Hepatocyte (in vitro differentiated cells): ENCODE measurements around the gene NRXN2. TPM values are rescaled to one million over a fixed set of nuclear protein-coding genes. Genes with fewer than 3 reads are reported as not detected.

Source experiments
- DNase-seq: peaks from one replicate; pipeline ENCODE4 v3.0.0-alpha.2; 2016; ENCODE audit warnings: low spot score
- H2AFZ ChIP-seq: fragments of 200-600 bp; sonication (generic); 2 replicates; pipeline ENCODE4 v1.6.0; 2016; ENCODE audit warnings: antibody characterized with exemption, mild to moderate bottlenecking
- H3K27ac ChIP-seq: fragments of 200-600 bp; sonication (generic); 2 replicates; pipeline ENCODE4 v1.5.1; 2016; ENCODE audit warnings: mild to moderate bottlenecking
- H3K27me3 ChIP-seq: fragments of 200-600 bp; sonication (generic); 2 replicates; pipeline ENCODE4 v1.6.1; 2016
- H3K36me3 ChIP-seq: fragments of 200-600 bp; sonication (generic); replicated peaks from 2 replicates; pipeline ENCODE4 v1.5.1; 2016; ENCODE audit warnings: low read depth; ENCODE audit not compliant: insufficient read depth
- H3K4me1 ChIP-seq: fragments of 200-600 bp; sonication (generic); 2 replicates; pipeline ENCODE4 v1.5.1; 2016; ENCODE audit warnings: mild to moderate bottlenecking, moderate library complexity; ENCODE audit not compliant: insufficient read depth
- H3K4me2 ChIP-seq: fragments of 200-600 bp; sonication (generic); 2 replicates; pipeline ENCODE4 v1.6.0; 2016
- H3K4me3 ChIP-seq: fragments of 200-600 bp; sonication (generic); 2 replicates; pipeline ENCODE4 v1.5.1; 2016; ENCODE audit warnings: mild to moderate bottlenecking
- H3K79me2 ChIP-seq: fragments of 200-600 bp; sonication (generic); 2 replicates; pipeline ENCODE4 v1.6.0; 2017; ENCODE audit warnings: mild to moderate bottlenecking
- H3K9me2 ChIP-seq: fragments of 200-600 bp; sonication (generic); replicated peaks from 2 replicates; pipeline ENCODE4 v1.6.0; 2017; ENCODE audit warnings: mild to moderate bottlenecking; ENCODE audit not compliant: insufficient read depth
- H3K9me3 ChIP-seq: fragments of 200-600 bp; sonication (generic); 2 replicates; pipeline ENCODE4 v1.5.1; 2016; ENCODE audit warnings: low read depth, mild to moderate bottlenecking
- H4K20me1 ChIP-seq: fragments of 200-600 bp; sonication (generic); 2 replicates; pipeline ENCODE4 v1.6.0; 2016; ENCODE audit warnings: mild to moderate bottlenecking; ENCODE audit not compliant: insufficient read depth, poor library complexity, severe bottlenecking
- EZH2 ChIP-seq: fragments of 200-600 bp; sonication (generic); IDR thresholded peaks from 2 replicates; pipeline ENCODE4 v1.6.1; 2016; ENCODE audit warnings: antibody characterized with exemption, mild to moderate bottlenecking, borderline replicate concordance
- EZH2phosphoT487 ChIP-seq: fragments of 200-600 bp; sonication (generic); IDR thresholded peaks from one replicate; pipeline ENCODE4 v1.6.1; 2018; ENCODE audit warnings: antibody characterized with exemption, mild to moderate bottlenecking, low read depth, moderate library complexity; ENCODE audit not compliant: unreplicated experiment, severe bottlenecking
- WGBS: methylation state at CpG from one replicate; pipeline ENCODE4 v1.1.6; 2016; ENCODE audit warnings: low lambda C conversion rate; ENCODE audit errors: missing lambda C conversion rate; 5-methylcytosine and 5-hydroxymethylcytosine counted together
- polyA plus RNA-seq: library from polyadenylated mRNA; unstranded; fragments of >200 nt; fragmentation: Nextera tagmentation; extraction: Ambion mirVana; gene quantifications from 2 replicates; pipeline ENCODE4 v1.2.1, GENCODE V29; 2016
- total RNA-seq: library from RNA; depleted of rRNA; stranded (reverse); fragments of >200 nt; gene quantifications from 2 replicates; pipeline ENCODE4 v1.2.3, GENCODE V29; 2014
- TF ChIP-seq, protein P1 (sequence below): fragments of 200-600 bp; sonication (generic); IDR thresholded peaks from 2 replicates; pipeline ENCODE4 v1.5.1; 2016; ENCODE audit warnings: antibody characterized with exemption, mild to moderate bottlenecking; ENCODE audit not compliant: poor library complexity

NRXN2 gene
- total and polyA plus RNA-seq, 2 experiments from 2014 or later: 0.83 to 1.7 TPM

DNA sequence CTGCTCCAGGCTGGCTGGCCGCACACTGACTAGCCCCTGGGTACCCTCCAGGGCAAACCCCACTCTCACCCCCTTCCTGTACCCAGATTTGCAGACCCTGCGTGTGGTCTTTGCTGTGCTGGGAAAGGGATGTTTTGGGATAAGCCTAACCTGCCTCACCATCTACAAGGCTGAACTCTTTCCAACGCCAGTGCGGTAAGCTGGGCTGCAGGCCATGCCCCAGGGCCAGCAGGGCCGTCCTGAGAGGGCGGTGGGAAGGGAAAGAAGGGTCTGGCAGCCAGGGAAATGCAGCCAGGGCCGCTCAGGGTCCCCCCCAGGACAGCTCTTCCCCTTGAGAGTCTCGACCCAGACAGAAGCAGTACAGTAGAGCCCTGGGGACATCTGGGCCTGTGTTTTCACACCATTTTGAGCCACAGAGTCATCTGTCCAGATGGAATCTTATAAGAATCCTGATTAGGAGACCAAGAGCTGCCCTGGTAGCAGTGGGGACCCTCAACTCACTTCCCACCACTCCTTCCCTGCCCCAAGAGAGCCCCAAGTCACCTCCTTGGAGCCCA is 154.3 kb downstream of the NRXN2 start:
- whole genome bisulfite sequencing: 86% methylated on average over 8 of the region's 8 CpGs
- no peak for TF ChIP-seq EZH2
- no peak for TF ChIP-seq EZH2phosphoT487
- TF ChIP-seq, protein P1, sequence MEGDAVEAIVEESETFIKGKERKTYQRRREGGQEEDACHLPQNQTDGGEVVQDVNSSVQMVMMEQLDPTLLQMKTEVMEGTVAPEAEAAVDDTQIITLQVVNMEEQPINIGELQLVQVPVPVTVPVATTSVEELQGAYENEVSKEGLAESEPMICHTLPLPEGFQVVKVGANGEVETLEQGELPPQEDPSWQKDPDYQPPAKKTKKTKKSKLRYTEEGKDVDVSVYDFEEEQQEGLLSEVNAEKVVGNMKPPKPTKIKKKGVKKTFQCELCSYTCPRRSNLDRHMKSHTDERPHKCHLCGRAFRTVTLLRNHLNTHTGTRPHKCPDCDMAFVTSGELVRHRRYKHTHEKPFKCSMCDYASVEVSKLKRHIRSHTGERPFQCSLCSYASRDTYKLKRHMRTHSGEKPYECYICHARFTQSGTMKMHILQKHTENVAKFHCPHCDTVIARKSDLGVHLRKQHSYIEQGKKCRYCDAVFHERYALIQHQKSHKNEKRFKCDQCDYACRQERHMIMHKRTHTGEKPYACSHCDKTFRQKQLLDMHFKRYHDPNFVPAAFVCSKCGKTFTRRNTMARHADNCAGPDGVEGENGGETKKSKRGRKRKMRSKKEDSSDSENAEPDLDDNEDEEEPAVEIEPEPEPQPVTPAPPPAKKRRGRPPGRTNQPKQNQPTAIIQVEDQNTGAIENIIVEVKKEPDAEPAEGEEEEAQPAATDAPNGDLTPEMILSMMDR: no peak
- no peak overlapping the region for H3K4me2 ChIP-seq
- no peak overlapping the region for H3K4me3 ChIP-seq
- no peak for DNase-seq
- H3K79me2 ChIP-seq: no peaks in the 10 kb centered on the region
- no peaks in the 10 kb centered on the region for H3K36me3 ChIP-seq
- peaks cover 3% of the 10 kb centered on the region for H3K4me1 ChIP-seq
- H2AFZ ChIP-seq: no peak overlapping the region
- H3K9me3 ChIP-seq: no peaks in the 10 kb centered on the region
- H3K27ac ChIP-seq: no peak overlapping the region
- H3K9me2 ChIP-seq: no peaks in the 10 kb centered on the region
- H4K20me1 ChIP-seq: no peaks in the 10 kb centered on the region
- no peaks in the 10 kb centered on the region for H3K27me3 ChIP-seq

DNA sequence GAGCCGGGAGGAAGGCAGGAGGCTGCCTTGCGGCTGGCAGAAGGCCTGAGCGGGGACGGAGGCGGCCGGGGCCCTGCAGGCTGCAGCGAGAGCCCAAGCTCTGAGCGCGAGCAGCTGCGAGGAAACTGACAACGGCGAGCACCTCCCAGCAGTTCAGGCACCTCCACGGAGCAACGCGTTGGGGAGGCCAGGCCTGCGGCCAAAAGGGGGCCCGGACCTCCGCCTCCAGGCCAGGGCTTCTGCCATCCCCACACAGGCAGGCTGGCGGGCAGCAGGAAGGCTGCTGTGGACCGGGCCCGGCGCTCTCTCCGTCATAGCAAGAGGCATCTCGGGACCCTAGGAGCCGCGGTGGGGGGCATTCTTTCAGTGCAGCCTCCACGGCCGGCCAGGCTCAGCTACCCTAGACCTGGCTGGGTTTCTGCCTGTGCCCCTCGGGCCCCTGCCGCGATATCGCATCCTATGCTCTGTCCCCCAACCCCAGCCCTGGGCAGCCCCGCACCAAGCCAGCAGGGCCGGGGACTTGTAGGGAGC is 154.9 kb downstream of the NRXN2 start:
- Histone ChIP-seq H3K9me2 (no peaks in the 10 kb centered on the region), H3K9me3 (no peaks in the 10 kb centered on the region), H2AFZ (no peak overlapping the region), H3K4me3 (no peak overlapping the region), H3K4me1 (peaks cover 3% of the 10 kb centered on the region), H3K4me2 (no peak overlapping the region), H3K27me3 (no peaks in the 10 kb centered on the region), H3K27ac (no peak overlapping the region), H3K79me2 (no peaks in the 10 kb centered on the region), H4K20me1 (no peaks in the 10 kb centered on the region), H3K36me3 (no peaks in the 10 kb centered on the region)
- TF ChIP-seq EZH2 (no peak), EZH2phosphoT487 (no peak)
- TF ChIP-seq, protein P1: no peak
- DNase-seq: no peak
- 94% methylated on average over 33 of the region's 34 CpGs for WGBS

DNA sequence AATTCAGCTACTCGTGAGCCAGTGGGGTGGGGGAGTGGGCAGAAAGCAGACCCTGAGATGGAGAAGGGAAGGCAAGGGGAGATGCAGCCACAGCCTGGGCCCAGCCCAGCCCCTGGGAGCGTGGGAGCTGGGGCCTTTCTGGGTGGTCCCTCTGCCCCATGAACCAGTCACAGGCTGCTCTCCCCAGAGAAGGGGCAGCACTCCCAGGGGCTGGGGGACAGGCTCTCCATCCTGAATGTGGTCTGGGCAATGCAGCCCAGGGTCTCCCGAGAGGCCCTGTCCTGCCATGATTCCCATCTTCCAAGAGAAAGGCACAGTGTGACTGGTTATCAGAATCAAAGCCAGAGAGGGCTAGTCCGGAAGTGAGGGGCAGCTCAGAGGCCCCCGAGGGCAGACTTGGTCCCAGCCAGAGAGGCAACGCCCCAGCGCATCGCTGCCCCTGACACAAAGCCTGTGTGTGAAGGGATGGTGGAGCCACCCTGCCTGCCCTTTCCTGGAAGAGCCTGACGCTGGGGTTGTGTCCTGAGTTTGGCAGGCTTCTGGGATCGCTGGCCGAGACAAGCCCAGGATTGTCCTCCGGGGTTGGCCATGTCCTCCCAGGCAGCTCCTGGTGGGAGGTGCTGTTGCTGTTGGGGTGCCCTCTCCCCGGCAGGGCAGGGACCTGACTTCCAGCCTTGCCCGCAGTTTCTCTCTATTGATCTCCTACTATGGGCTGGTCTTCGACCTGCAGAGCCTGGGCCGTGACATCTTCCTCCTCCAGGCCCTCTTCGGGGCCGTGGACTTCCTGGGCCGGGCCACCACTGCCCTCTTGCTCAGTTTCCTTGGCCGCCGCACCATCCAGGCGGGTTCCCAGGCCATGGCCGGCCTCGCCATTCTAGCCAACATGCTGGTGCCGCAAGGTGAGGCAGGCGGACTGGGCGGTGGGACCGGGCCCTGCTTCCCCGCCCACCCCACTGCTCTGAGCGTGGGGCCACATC is 155.8 kb downstream of the NRXN2 start:
- H3K9me2 ChIP-seq: no peaks in the 10 kb centered on the region
- peak overlapping the region; percentile 40 for H3K27ac ChIP-seq

More for the DNA sequence above, 155.8 kb downstream of the NRXN2 start:
- TF ChIP-seq, protein P1: no peak
- TF ChIP-seq EZH2phosphoT487 (no peak), EZH2 (no peak)
- Histone ChIP-seq H3K27me3 (no peaks in the 10 kb centered on the region), H3K4me3 (no peak overlapping the region), H3K4me1 (peaks cover 3% of the 10 kb centered on the region), H4K20me1 (no peaks in the 10 kb centered on the region), H2AFZ (no peak overlapping the region), H3K79me2 (no peaks in the 10 kb centered on the region), H3K9me3 (no peaks in the 10 kb centered on the region), H3K36me3 (no peaks in the 10 kb centered on the region), H3K4me2 (peak overlapping the region; percentile 58)
- 88% methylated on average over 27 of the region's 30 CpGs for WGBS
- DNase-seq: no peak
